M059J (cell line): ENCODE measurements around the gene MAGI2. TPM values are rescaled to one million over a fixed set of nuclear protein-coding genes. Genes with fewer than 3 reads are reported as not detected.
"Not testable (repeated sequence)": the region's sequence is repeated elsewhere in the genome, so short reads cannot be mapped to it uniquely, and the experiment has no call there.

Experiments used
- DNase-seq: peaks from one replicate; pipeline ENCODE4 v3.0.0-alpha.2; 2012; ENCODE audit warnings: low read depth
- total RNA-seq: library from RNA; depleted of rRNA; stranded (reverse); fragments of >200 nt; shearing (Covaris generic); gene quantifications from 2 replicates; pipeline ENCODE4 v1.2.3, GENCODE V29; 2014

Gene MAGI2
- total RNA-seq, 1 experiment from 2014 or later, result 1.2 TPM

DNA sequence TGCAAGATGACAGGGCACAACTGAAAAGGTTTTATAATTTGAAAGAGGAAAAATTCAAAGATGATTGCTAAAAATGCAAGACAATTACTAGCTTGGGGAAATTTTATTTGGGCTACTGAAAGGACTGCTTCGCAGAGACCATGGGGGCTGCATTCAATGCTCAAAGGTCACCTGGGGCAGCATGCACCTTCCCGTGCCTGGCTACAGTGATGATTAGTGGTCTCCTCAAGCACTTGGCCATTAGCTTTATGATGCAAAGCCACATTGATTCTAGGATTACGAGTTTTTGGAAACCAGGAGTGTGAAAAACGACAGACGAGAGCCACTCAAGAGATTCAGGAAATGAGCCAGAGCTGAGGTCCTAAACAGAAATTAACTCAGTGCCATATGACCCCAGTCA is 890.3 kb downstream of the MAGI2 start:
- no peak for DNase-seq

DNA sequence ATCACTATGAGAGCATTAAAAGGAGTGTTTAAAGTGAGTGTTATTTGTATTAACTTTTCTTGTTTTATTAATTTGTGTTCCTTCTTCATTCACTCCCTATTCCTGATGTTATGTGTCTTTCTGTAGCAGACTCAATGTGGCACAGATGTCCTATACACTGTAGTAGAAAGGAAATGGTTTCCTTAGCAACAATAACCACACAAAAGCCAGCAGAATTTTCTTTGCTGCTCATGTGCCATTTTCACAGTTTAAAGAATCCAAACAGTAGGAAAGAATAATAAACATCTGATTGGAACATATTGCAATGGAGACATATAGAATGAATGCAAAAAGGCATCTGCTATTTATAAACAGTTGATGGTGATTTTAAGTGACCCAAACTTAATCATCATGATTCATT is 891.3 kb downstream of the MAGI2 start:
- DNase-seq, result peak; percentile 22

DNA sequence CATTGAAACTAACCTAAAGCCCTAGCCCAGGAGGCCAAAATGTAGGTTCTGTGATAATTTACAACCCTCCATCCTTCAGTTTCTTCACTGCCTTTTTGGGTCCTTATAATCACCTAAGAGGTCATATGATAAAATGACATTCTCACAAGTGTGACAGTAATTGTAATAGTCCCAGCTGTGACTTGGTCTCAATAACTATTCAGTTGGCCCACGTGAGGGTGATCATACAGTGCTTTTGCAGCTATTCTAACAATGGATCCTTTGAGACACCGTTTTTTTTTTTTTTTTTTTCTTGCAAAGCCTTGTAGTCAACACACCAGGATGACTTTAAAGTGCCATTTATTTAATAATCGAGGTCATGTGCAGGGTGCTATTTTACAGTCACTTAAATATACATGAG is 894.9 kb downstream of the MAGI2 start:
- DNase-seq, result no peak

DNA sequence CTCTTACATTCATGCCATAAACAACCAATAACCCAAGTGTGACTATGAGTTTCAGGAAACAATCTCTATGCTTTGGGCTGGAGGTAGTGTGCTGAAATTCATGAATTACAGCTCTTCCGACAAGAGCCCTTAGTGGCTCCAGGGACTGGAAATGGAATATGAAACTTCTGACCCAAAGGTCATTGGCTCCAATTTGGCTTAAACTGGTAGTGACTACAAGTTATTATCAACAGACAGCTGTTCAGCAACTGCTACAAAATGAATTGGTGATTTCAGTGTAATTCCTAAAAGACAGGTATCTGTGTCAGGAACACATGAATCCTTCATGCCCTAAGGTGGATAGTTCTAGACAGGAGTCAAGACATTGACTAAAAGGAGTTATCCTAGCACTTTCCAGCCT is 909.5 kb downstream of the MAGI2 start:
- no peak for DNase-seq

DNA sequence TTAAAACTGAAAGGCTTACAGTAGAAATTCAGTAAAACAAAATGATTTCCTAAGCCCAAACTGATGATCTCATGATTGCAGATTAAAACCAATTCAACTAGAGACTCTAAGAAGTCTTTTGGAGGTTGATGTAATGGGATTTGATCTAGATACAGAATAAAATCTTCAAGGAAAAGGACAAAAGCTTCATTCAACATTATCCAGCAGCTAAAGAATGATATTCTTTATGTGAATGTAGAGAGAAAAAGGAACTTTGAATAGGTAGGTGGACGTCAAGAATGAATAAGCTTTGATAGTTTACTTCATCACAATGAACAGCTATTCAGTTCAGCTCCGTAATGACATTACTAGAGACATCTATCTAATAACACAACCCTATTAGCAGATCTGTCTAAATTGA is 910.5 kb downstream of the MAGI2 start:
- no peak for DNase-seq

DNA sequence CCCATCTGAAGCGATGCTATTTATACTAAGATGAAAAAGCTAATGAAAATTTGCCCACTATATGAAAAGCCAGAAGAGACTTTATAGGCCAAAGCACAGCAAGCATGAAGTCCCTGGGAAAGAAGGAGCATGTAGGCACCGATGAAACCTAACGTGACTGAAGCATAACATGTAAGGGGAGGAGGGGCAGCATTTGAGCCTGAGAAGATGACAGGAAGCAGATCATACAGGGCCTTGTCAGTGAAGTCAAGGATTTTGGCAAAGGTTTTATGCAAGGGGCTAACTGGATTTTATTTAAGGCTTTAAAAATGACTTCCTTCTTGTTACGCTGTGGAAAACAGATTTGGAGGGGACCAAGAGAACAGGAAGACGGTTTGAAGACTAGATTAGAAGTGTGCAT is 910.9 kb downstream of the MAGI2 start:
- DNase-seq, result no peak

DNA sequence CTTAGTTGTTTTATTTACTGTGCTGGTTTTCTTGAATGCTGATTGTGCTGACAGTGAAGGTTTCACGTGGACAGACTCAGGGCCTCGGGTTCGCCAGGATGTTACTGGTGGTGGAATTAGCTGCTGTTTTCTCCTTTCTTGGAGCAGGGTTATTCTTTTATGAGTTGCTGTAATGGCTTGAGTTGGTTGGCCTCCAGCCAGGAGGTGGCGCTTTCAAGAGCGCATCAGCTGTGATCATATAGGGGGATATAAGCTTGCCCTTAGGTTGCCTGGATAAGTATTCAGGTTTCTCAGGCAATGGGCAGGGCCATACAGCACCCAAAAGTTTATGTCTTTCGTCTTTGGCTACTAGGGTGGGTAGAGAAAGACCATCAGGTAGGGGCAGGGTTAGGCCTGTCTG is 913.6 kb downstream of the MAGI2 start:
- no peak for DNase-seq

DNA sequence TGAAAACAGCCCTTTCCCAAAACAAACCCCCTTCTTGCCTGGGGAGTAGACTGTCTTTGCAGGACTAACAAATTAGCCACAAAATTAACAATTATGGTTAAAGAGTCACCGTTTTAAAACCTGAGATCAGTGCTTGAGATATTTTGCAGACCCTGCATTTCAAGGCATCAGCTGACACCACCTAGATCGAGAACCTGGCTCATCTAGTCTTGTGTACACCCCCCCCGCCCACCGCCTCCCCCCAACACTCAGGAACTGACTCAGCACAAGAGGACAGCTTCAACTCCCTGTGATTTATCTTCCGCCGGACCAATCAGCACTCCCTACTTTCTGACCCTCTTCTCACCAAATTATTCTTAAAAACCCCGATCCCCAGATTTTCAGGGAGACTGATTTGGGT is 917.8 kb downstream of the MAGI2 start:
- peak; percentile 43 for DNase-seq

DNA sequence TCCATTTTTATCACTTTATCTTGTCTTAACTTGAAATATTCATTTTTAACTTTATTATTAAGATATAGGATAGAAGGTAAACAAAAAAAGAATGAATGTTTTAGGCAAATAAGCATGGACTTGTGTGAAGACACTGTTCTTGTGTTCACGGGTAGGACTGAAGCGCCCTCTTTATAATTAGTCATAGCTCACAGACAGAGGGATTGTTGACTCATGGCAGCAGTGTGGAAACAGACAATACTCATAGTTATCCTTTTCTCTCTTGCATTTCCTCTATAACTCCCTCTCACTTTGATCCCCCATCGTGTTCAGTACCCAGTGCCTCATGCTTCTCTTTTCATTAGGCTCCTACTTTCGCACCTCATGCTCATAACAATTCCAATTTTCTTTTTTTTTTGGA is 923.1 kb downstream of the MAGI2 start:
- DNase-seq, result peak; percentile 68

DNA sequence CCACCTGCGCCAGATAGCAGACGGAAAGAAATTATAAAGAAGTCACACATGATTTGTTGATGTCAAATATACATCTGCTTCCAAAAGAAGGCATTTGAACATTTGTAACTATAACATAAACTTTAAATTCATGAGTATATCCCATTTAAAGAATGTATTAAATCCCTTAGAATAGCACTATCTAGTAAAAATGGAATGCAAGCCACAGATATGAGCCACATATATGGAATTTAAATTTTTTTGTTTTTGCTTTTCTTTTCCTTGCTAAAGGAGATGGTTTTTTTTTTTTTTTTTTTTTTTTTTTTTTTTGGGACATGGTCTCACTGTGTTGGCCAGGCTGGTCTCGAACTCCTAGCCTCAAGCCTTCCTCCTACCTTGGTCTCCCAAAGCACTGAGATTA is 924.1 kb downstream of the MAGI2 start:
- DNase-seq, result no peak

DNA sequence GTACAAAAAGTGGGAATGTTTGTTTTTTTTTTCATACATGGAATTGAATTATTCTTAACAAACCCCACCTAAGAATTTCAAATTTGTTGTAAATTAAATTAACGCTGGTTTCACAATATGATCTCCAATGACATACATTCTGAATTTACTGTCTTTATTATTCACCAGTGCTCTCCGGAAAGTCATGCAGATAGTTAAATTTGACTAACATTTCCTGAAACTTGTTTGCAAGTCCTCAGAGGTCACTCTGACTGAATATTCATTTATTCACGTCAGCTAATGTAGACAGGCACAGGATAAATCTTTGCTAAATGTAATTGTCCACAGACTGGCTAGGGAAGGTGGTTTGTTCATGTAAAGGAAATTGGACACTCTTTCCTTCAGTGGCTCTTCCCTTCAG is 924.5 kb downstream of the MAGI2 start:
- DNase-seq, result no peak

DNA sequence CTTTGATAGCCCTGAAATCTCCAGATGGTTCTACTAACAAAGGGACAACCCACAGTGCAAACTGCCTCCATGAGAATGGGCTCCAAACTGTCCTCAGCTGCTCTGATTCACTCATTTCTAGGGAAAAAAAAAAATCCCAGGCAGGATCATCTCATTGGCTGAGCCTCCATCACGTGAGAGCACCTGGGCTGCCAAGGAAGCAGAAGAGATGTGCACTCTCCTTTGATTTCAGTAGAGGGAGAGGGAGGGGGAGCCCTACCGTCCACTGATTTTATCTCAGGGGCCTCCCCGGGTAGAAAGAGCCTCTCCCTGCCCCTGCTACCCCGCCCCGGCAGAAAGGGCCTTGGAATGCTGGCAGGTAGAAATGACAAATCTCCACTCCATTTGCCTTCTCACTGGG is 929.5 kb downstream of the MAGI2 start:
- DNase-seq, result no peak

DNA sequence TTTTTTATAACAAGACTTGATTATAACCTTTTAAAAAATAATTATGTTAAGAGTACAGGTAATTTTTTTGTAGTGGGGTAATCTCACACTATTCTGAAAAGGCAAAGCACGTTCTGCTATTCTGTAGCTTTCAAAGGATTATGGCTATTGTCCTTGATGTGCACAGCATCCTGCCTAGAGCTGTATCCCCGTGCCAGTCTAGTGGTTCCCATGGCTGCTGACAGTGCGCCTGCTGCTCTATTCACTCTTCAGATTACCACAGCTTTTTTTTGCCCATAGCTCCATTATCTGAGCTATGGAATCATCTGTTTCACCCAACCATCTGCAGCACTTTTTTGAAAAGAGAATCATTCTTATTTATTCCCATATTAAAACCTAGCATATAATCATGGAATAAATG is 931.5 kb downstream of the MAGI2 start:
- DNase-seq, result no peak

DNA sequence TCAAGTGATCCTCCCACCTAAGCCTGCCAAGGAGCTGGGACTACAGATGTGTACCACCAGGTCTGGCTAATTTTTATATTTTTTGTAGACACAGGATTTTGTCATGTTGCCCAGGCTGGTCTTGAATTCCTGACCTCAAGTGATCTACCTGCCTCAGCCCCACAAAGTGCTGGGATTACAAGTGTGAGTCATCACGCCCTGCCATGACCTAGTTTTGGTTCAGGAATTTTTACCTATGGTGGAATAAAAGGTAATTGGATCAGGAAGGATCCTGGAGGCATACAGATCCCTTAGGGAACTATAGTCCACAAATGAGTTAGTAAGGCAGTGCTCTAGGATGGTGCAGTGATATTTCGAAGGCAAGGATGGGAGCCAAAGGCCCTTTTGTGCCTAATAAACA is 937.0 kb downstream of the MAGI2 start:
- peak; percentile 9 for DNase-seq

DNA sequence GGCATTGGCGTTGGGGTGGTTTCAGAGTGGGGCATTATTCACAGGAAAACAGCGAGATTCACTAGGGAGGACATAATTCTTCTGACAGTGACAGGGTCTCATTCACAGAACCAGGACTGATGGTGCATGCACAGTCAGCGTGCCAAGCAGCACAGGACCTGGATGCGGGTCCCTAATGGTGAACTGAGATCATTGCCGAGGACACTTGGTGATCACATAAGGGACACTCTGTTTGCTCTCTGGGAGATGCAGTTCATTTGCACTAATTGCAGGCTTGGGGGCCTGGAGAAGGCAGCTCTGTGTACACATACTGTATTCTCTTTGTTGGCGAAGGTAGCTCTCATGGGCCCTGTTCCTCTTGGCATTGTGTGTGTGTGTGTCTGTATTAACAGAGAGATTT is 938.8 kb downstream of the MAGI2 start:
- no peak for DNase-seq

DNA sequence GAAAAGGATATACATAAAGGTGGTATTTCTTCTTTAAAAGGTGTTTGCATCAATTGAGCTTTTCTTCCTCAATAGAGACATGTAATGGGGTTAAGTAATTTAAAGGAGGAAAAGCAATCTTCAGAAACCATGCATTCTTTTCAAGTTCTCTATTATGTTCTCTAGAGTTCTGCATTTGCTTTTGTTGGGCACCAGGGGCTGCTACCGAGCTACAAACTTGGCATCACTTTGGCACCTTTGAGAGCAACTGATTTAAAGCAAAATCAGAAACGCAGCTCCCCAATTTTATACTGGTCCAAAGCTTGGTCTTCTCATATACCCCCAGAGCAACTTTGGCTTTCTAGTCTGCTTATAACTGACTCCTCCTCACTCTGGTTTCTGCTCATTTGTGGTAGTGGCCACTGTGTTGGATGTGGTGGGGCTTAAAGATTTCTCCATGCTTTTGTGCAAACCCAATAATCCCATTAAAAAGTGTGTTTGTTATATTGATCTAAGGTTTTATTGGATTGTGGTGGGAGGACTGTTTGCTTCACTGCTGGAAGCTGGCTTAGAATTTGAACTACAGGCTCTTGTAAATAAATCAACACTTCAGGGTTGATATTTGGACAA is 942.8 kb downstream of the MAGI2 start:
- peak; percentile 57 for DNase-seq

DNA sequence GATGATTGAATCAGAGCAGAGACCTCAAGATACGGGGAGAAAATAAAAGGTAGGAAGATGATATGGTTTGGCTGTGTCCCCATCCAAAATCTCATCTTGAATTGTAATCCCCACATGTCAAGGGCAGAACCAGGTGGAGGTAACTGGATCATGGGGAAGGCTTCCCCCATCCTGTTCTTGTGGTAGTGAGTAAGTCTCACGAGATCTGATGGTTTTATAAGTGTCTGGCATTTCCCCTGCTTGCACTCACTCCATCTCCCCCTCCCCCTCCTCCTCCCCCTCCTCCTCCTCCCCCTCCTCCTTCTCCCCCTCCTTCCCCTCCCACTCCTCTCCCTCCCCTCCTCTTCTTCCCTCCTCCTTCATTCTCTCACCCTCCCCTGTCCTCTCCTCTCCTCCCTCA is 950.2 kb downstream of the MAGI2 start:
- DNase-seq, result not testable (repeated sequence)

DNA sequence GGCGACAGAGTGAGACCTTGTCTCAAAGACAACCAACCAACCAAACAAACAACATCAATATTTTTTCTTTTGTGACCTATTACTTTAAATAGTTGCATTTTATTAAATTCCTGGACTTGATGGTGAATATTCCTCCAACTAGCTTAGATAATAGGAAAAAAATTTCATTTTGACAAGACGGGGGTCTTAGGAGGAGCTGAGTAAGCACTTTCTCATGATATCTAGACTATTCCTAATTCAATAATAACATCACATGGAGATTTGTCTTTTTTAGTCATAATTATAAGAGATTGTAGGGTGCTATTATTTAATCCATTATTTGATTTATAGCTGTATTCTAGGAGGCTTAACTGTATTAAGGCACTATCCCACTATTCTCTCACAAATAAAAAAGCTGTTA is 952.4 kb downstream of the MAGI2 start:
- no peak for DNase-seq

DNA sequence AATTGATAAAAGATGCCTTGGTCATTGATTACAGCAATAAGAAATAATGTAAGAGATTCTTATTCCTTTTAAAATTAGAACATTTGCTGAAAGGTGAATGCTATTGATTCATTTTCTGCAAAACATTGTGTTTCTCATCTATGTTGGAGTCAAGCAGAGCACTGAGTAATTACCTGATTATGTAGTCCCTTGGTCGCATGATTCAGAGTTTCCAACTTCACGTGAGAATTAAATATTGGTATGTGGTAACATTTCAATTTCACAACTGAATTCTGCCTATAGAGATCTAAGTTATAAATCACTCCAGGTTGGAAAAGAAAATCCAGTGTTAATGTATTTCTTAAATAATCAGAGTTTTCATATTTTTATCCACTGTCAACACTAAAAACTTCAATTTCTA is 953.5 kb downstream of the MAGI2 start:
- peak; percentile 39 for DNase-seq

DNA sequence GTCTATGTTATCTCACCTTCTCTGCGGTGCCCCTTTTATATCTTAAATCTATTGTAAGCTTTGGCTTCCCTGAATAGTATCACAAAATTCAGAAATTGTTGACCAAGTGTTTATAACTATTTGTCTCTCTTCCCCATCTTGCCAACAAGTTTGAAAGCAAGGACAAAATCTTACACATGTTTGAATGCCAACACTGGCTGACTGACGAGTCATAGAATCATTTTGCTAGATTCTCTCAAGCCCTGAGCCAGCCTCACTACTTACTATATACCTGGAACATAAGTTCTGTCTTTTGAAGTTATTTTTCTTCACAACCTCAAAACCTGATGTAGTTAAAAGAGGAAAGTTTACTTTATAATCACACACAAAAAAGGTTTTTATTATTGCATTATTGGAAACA is 954.2 kb downstream of the MAGI2 start:
- peak; percentile 8 for DNase-seq

DNA sequence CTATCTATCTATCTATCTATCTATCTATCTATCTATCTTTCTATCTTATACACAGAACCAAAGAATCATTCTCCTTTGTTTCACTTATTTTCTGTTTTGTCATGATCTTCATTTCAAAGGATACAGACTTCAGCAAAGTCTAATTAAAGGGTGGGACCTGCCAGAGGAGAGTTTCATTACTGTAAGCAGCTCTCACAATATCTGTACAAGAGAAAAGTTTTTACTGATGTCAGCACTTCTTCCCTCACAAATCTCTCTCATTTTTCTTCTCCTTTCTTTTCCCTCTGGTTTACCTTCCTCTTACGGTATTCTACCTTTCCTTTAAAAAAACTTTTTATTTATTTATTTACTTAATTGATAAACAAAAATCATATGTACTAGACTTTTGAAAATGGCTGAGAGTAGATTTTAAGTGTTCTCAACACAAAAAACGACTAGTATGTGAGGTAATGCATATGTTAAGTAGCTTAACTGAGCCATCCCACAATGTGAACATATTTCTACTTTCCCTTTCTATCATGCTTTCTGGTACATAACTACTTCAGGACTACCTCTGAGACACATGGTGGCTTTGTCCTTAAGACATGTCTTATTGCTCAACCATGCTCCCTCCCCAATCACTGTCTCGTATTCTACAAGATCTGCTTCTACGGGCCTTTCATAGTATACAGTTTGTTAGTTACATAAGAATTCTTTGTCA is 955.6 kb downstream of the MAGI2 start:
- no peak for DNase-seq

DNA sequence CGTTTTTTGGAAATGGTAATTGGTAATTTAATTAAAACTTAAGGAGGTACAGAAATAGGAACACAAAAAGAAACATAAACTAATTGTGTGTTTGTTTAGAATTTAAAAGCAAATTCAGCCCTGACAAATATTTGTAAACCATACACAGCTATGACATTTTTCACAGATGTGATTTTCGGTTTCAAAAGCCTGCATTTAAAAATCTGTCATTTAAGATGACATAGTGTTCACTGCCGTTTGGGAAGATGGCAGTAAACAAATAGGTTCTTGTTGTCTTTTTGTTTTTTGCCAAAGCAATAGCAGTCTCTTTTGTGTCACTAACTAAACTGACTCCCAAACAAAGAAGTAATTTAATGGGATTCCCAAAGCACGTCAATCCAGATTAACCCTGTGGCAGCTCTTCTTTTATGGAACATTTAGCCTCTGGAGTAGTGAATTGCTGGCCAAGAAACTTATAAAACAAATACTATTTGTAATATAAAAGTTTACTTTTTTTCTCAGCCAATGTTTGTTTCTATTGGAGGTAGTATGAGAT is 957.3 kb downstream of the MAGI2 start:
- no peak for DNase-seq

DNA sequence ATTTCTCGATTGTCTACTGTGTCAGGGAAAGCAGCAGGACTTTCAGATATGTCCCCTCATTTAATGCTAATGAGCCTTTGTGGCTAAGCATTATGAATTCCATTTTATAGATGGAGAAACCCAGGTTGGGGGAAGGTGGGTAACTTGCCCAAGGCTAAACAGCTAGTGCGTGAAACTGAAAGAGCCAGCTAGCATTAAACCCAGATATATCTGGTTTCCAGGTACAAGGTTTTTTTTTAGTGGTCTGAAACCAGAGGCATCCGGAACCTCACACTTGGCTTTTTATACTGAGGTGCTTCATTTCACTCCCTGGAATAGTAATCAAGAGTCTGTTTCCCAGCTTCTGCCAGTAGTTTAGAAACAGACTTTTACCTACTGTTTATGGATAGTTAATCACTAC is 960.1 kb downstream of the MAGI2 start:
- DNase-seq, result no peak

DNA sequence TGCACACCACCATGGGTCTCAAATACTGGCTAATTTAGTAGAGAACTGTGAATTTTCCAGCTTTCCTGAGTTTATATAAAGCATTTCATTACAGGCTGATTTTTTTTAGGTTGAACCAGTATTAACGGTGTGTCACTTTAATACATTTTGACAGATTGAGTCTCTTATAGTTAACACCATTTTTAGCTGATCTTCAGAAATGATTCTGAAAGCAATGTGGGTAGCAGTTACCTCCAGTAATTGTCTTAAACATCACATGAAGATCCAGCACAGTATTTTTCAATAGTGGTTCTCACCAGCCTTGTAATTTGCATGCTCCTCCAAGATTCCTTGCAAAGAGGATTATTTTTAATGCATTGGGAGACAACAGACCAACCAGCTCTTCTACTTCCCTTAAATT is 961.3 kb downstream of the MAGI2 start:
- no peak for DNase-seq
